Lung (tissue), 12 donors: ENCODE data around the gene WNT4. TPM values are rescaled to one million over a fixed set of nuclear protein-coding genes. Genes with fewer than 3 reads are reported as not detected.
"Not testable (repeated sequence)": the region's sequence is repeated elsewhere in the genome, so short reads cannot be mapped to it uniquely, and the experiment has no call there.

Source experiments
- ATAC-seq: fragments of 200-7000 bp; cut with Tn5 transposase; one replicate; pipeline ENCODE4 v1.9.1; 2020; ENCODE audit warnings: moderate number of reproducible peaks; ENCODE audit not compliant: insufficient read depth, low FRiP score
- DNase-seq, 3 donors: peaks; one replicate each; pipeline ENCODE4 v3.0.0-alpha.2; 2013 to 2017
- H3K27ac ChIP-seq, 2 donors: one replicate each; pipeline ENCODE4 v1.5.1; 2013; ENCODE audit warnings: mild to moderate bottlenecking in 2 of 2, moderate library complexity in 2 of 2, control low read depth in 1 of 2, inconsistent platforms in 1 of 2, low read depth in 1 of 2, low read length in 1 of 2
- H3K27me3 ChIP-seq, 3 donors: one replicate each; pipeline ENCODE4 v1.5.1; 2013; ENCODE audit warnings: low read length in 2 of 3; ENCODE audit not compliant: control insufficient read depth in 3 of 3, insufficient read depth in 3 of 3
- H3K36me3 ChIP-seq, 4 donors: one replicate each; pipeline ENCODE4 v1.5.1; 2013; ENCODE audit warnings: low read length in 4 of 4, mild to moderate bottlenecking in 1 of 4, moderate library complexity in 1 of 4; ENCODE audit not compliant: control insufficient read depth in 4 of 4, insufficient read depth in 4 of 4
- H3K4me1 ChIP-seq, 5 donors: one replicate each; pipeline ENCODE4 v1.5.1; 2013; ENCODE audit warnings: low read length in 5 of 5, mild to moderate bottlenecking in 2 of 5, moderate library complexity in 1 of 5; ENCODE audit not compliant: control insufficient read depth in 5 of 5, insufficient read depth in 5 of 5
- H3K4me3 ChIP-seq: one replicate; pipeline ENCODE4 v1.5.1; 2013; ENCODE audit warnings: mild to moderate bottlenecking, control low read depth, moderate library complexity
- H3K9ac ChIP-seq, 2 donors: one replicate each; pipeline ENCODE4 v1.5.1; 2013; ENCODE audit warnings: low read length in 2 of 2, control low read depth in 1 of 2; ENCODE audit not compliant: insufficient read depth in 1 of 2
- H3K9me3 ChIP-seq, 4 donors: one replicate each; pipeline ENCODE4 v1.5.1; 2013; ENCODE audit warnings: low read length in 3 of 4, mild to moderate bottlenecking in 1 of 4, moderate library complexity in 1 of 4; ENCODE audit not compliant: control insufficient read depth in 4 of 4, insufficient read depth in 3 of 4
- WGBS, 2 donors: extraction: QIAGEN DNeasy Blood & Tissue Kit; methylation state at CpG; one replicate each; pipeline ENCODE4 v1.1.7; 2013; 5-methylcytosine and 5-hydroxymethylcytosine counted together
- polyA plus RNA-seq, 2 donors: library from polyadenylated mRNA; stranded (reverse); fragments of 200-250 nt; gene quantifications; one replicate each; pipeline ENCODE4 v1.2.1, GENCODE V29; 2013
- total RNA-seq, 2 donors: library from RNA; depleted of rRNA in 1 of 2; stranded (reverse); fragments of >200 nt in 1 of 2; gene quantifications; one replicate each; pipeline ENCODE4 v1.2.1, GENCODE V29; 2014 to 2021
- TF ChIP-seq, protein P1 (sequence below): IDR thresholded peaks from 2 replicates; pipeline ENCODE4 v1.5.1; 2012; ENCODE audit warnings: mild to moderate bottlenecking; ENCODE audit errors: control extremely low read depth, extremely low read depth
- donor health status: control.
- donor health status: control.
- donor health status: Bipolar disorder and iron deficiency.
- donor health status: healthy.
- donor health status: DM: yes; HTN: yes; CAD: no.

WNT4 gene
- total and polyA plus RNA-seq, 4 donors = 0.94 to 4.2 (median 2.2) TPM

DNA sequence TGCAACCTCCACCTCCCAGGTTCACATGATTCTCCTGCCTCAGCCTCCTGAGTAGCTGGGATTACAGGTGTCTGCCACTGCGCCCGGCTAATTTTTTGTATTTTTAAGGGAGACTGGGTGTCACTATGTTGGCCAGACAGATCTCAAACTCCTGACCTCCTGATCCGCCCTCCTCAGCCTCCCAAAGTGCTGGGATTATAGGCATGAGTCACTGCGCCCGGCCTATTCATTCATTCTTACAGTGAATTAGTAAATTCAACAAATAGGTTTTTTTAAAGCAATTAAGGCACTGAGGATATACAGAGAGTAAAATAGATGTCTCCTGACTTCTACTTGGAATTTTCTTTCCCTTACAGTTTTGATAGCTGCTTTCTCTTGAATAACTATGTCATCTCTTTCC lies 46.9 kb downstream of the WNT4 start:
- DNase-seq = no peak
- no peak for ATAC-seq
- H3K27ac ChIP-seq = no peak overlapping the region
- TF ChIP-seq, protein P1, sequence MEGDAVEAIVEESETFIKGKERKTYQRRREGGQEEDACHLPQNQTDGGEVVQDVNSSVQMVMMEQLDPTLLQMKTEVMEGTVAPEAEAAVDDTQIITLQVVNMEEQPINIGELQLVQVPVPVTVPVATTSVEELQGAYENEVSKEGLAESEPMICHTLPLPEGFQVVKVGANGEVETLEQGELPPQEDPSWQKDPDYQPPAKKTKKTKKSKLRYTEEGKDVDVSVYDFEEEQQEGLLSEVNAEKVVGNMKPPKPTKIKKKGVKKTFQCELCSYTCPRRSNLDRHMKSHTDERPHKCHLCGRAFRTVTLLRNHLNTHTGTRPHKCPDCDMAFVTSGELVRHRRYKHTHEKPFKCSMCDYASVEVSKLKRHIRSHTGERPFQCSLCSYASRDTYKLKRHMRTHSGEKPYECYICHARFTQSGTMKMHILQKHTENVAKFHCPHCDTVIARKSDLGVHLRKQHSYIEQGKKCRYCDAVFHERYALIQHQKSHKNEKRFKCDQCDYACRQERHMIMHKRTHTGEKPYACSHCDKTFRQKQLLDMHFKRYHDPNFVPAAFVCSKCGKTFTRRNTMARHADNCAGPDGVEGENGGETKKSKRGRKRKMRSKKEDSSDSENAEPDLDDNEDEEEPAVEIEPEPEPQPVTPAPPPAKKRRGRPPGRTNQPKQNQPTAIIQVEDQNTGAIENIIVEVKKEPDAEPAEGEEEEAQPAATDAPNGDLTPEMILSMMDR = no peak
- no peaks in the 10 kb centered on the region for H3K27me3 ChIP-seq
- H3K36me3 ChIP-seq = peaks cover 19 to 28% (median 26%) of the 10 kb centered on the region in 4 donors
- H3K4me1 ChIP-seq = peaks cover 0 to 11% (median 0%) of the 10 kb centered on the region in 5 donors
- H3K4me3 ChIP-seq = no peak overlapping the region
- no peaks in the 10 kb centered on the region for H3K9me3 ChIP-seq
- H3K9ac ChIP-seq = no peak overlapping the region
- WGBS, 2 donors = 95 to 96% methylated on average over 5 of the region's 5 CpGs

- Histone ChIP-seq H3K4me3 (no peak overlapping the region), H3K4me1 (peaks cover 0 to 24% (median 9%) of the 10 kb centered on the region in 5 donors), H3K27ac (no peak overlapping the region), H3K36me3 (peaks cover 16 to 35% (median 25%) of the 10 kb centered on the region in 4 donors), H3K27me3 (no peaks in the 10 kb centered on the region), H3K9me3 (no peaks in the 10 kb centered on the region), H3K9ac (no peak overlapping the region)
- DNase-seq = no peak
- no peak for ATAC-seq
- WGBS, 2 donors = 95 to 96% methylated on average over 1 of the region's 1 CpG
- TF ChIP-seq, protein P1 = no peak
Measured at GRCh38 chr1:22093513-22093912, 49.4 kb downstream of the WNT4 start.

DNA sequence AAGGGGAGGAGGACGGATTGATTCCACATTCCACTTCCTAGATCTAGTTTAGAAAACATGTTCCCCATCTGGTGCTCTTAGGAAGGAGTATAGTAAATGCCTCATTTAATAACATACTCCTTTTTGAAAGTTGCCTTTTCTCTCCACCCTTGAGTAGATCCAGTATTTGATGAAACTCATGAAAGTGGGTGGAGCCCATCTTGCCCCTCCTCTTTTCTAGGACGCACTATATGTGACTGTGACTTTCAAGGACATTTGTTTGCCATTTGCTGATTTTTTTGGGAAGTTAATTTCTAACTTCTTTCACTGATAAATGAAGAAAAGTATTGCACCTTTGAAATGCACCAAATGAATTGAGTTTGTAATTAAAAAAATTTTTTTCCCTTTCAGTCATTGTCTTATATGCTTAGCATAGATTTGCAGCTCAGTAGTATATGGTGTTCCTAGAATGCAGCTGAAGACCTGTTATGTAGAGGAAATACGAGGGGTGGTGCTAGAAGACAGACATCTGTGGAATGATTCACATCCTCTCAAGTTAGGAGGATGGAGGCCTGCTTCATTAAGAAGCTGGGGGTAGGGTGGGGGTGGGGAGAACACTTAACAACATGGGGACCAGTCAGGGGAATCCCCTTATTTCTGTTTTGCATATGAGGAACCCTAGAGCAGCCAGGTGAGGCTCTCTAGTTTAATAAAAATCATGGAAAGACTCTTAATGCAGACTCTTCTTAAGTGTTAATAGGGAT lies 50.7 kb downstream of the WNT4 start:
- Histone ChIP-seq H3K4me1 (peaks cover 0 to 29% (median 9%) of the 10 kb centered on the region in 5 donors), H3K36me3 (peaks cover 14 to 38% (median 27%) of the 10 kb centered on the region in 4 donors)
- H3K27me3 ChIP-seq, H3K9ac ChIP-seq, H3K4me3 ChIP-seq, H3K27ac ChIP-seq, DNase-seq, ATAC-seq, H3K9me3 ChIP-seq: not testable (repeated sequence)
- 20 to 50% methylated on average over 2 of the region's 3 CpGs for WGBS, 2 donors

GRCh38 chr1:22090867-22091266 lies 52.0 kb downstream of the WNT4 start:
- H3K27me3 ChIP-seq = no peaks in the 10 kb centered on the region
- peaks cover 7 to 39% (median 27%) of the 10 kb centered on the region in 4 donors for H3K36me3 ChIP-seq
- no peaks in the 10 kb centered on the region for H3K9me3 ChIP-seq
- peaks cover 0 to 30% (median 9%) of the 10 kb centered on the region in 5 donors for H3K4me1 ChIP-seq
- 34 to 70% methylated on average over 3 of the region's 3 CpGs for WGBS, 2 donors
- TF ChIP-seq, protein P1 = no peak
- H3K9ac ChIP-seq = no peak overlapping the region
- H3K4me3 ChIP-seq = no peak overlapping the region
- ATAC-seq (no peak), DNase-seq (no peak)
- H3K27ac ChIP-seq = no peak overlapping the region
